Neutrophil (primary cell): ENCODE results near the gene U2AF1L4.
A peak's percentile ranks its signal among the peaks of the same experiment; 100 is the strongest.

Experiments
- H3K27ac ChIP-seq: fragments of 200-600 bp; sonication (generic); 2 replicates; pipeline ENCODE4 v1.5.1; 2016; ENCODE audit warnings: mild to moderate bottlenecking, moderate library complexity
- H3K27me3 ChIP-seq: fragments of 200-600 bp; sonication (generic); 2 replicates; pipeline ENCODE4 v1.6.0; 2016; ENCODE audit warnings: mild to moderate bottlenecking
- H3K36me3 ChIP-seq: fragments of 200-600 bp; sonication (generic); 2 replicates; pipeline ENCODE4 v1.5.1; 2017
- H3K4me1 ChIP-seq, 2 experiments: fragments of 200-600 bp in 1 of 2; sonication (generic) in 1 of 2; 1 replicate in 1 of 2; 2 replicates in 1 of 2; pipeline versions ENCODE4 v1.5.1 to v1.6.1; 2013 to 2016; ENCODE audit warnings: low read depth in 1 of 2, low read length in 1 of 2, mild to moderate bottlenecking in 1 of 2, moderate library complexity in 1 of 2; ENCODE audit not compliant: control insufficient read depth in 1 of 2, insufficient read depth in 1 of 2
- H3K4me3 ChIP-seq, 2 experiments: fragments of 200-600 bp in 1 of 2; sonication (generic) in 1 of 2; 1 replicate in 1 of 2; 2 replicates in 1 of 2; pipeline ENCODE4 v1.5.1; 2013 to 2016; ENCODE audit warnings: low read depth in 1 of 2, low read length in 1 of 2, mild to moderate bottlenecking in 1 of 2, moderate library complexity in 1 of 2
- H3K9me3 ChIP-seq: fragments of 200-600 bp; sonication (generic); 2 replicates; pipeline ENCODE4 v1.5.1; 2016
- CTCF ChIP-seq: fragments of 200-600 bp; sonication (generic); IDR thresholded peaks from 2 replicates; pipeline ENCODE4 v1.5.1; 2016; ENCODE audit warnings: antibody characterized with exemption

The U2AF1L4 gene

GRCh38 chr19:35748106-35749020 lies 3.1 kb upstream of the U2AF1L4 start, which contains the start of gene LIN37:
Gene LIN37, plus strand, starts transcription at chr19:35748576. Its CDS starts 149 bp downstream, at chr19:35748725.
- Histone ChIP-seq H3K27me3 (no peaks in the 10 kb centered on the region), H3K27ac (peak within 1 kb of the TSS; percentile 75), H3K4me1 (peaks cover 40 to 47% of the 10 kb centered on the region in 2 experiments), H3K4me3 (peak within 1 kb of the TSS; percentile 80 to 89), H3K36me3 (peaks cover 16% of the 10 kb centered on the region), H3K9me3 (no peaks in the 10 kb centered on the region)
- peak; percentile 59 for TF ChIP-seq CTCF

- H3K4me3 ChIP-seq, result peak overlapping the region; percentile 74 to 83
- H3K4me1 ChIP-seq, result peaks cover 58 to 66% of the 10 kb centered on the region in 2 experiments
- no peaks in the 10 kb centered on the region for H3K27me3 ChIP-seq
- H3K27ac ChIP-seq, result peak overlapping the region; percentile 96
- no peak for TF ChIP-seq CTCF
- no peaks in the 10 kb centered on the region for H3K9me3 ChIP-seq
- H3K36me3 ChIP-seq, result no peaks in the 10 kb centered on the region
These were observed 1.3 kb upstream of the U2AF1L4 start for GRCh38 chr19:35746531-35746930.

- TF ChIP-seq CTCF, result no peak
- Histone ChIP-seq H3K27me3 (no peaks in the 10 kb centered on the region), H3K9me3 (no peaks in the 10 kb centered on the region), H3K4me3 (peak overlapping the region; percentile 74 to 83), H3K4me1 (peaks cover 62 to 70% of the 10 kb centered on the region in 2 experiments), H3K36me3 (no peaks in the 10 kb centered on the region), H3K27ac (peak overlapping the region; percentile 96)
These were observed 857 bp upstream of the U2AF1L4 start for GRCh38 chr19:35746087-35746462.

- H3K4me1 ChIP-seq, result peaks cover 74 to 83% of the 10 kb centered on the region in 2 experiments
- peaks cover 2% of the 10 kb centered on the region for H3K36me3 ChIP-seq
- H3K4me3 ChIP-seq, result peak overlapping the region; percentile 74 to 83
- peak overlapping the region; percentile 96 for H3K27ac ChIP-seq
- no peak for TF ChIP-seq CTCF
- no peaks in the 10 kb centered on the region for H3K9me3 ChIP-seq
- H3K27me3 ChIP-seq, result no peaks in the 10 kb centered on the region
These were observed 539 bp downstream of the U2AF1L4 start for GRCh38 chr19:35744430-35745327.

GRCh38 chr19:35743640-35744429 lies 1.4 kb downstream of the U2AF1L4 start:
- peak overlapping the region; percentile 96 for H3K27ac ChIP-seq
- H3K9me3 ChIP-seq, result no peaks in the 10 kb centered on the region
- H3K27me3 ChIP-seq, result no peaks in the 10 kb centered on the region
- peaks cover 10% of the 10 kb centered on the region for H3K36me3 ChIP-seq
- H3K4me1 ChIP-seq, result peaks cover 71 to 81% of the 10 kb centered on the region in 2 experiments
- peak overlapping the region; percentile 74 to 83 for H3K4me3 ChIP-seq
- no peak for TF ChIP-seq CTCF
